CD14-positive monocyte (primary cell): ENCODE data around the gene FXYD5. TPM values are rescaled to one million over a fixed set of nuclear protein-coding genes. Genes with fewer than 3 reads are reported as not detected.
A peak's percentile ranks its signal among the peaks of the same experiment; 100 is the strongest.

ENCODE experiments used
- DNase-seq, 3 donors: peaks; one replicate each; pipeline ENCODE4 v3.0.0-alpha.2; 2011 to 2022
- H2AFZ ChIP-seq: 2 replicates; pipeline ENCODE4 v1.6.0; 2012; ENCODE audit warnings: mild to moderate bottlenecking, low read depth, low read length, inconsistent platforms; ENCODE audit not compliant: insufficient read depth, poor library complexity, severe bottlenecking
- H3K27ac ChIP-seq, 2 donors: 1 replicate in 1 of 2; 2 replicates in 1 of 2; pipeline ENCODE4 v1.5.1; 2012 to 2013; ENCODE audit warnings: low read length in 2 of 2, control low read depth in 1 of 2, inconsistent platforms in 1 of 2, low read depth in 1 of 2, mild to moderate bottlenecking in 1 of 2
- H3K27me3 ChIP-seq, 2 donors: one replicate each; pipeline versions ENCODE4 v1.6.0 to v1.6.1; 2011 to 2013; ENCODE audit warnings: low read length in 2 of 2; ENCODE audit not compliant: control insufficient read depth in 2 of 2, insufficient read depth in 2 of 2
- H3K36me3 ChIP-seq, 2 donors: replicated peaks in 1 of 2; 1 replicate in 1 of 2; 2 replicates in 1 of 2; pipeline versions ENCODE4 v1.5.1 to v1.6.1; 2012 to 2013; ENCODE audit warnings: low read length in 2 of 2, control low read depth in 1 of 2, inconsistent platforms in 1 of 2, mild to moderate bottlenecking in 1 of 2; ENCODE audit not compliant: insufficient read depth in 2 of 2, control insufficient read depth in 1 of 2
- H3K4me1 ChIP-seq, 2 donors: 1 replicate in 1 of 2; 2 replicates in 1 of 2; pipeline versions ENCODE4 v1.5.1 to v1.6.1; 2012 to 2013; ENCODE audit warnings: low read length in 2 of 2, control low read depth in 1 of 2, inconsistent platforms in 1 of 2, mild to moderate bottlenecking in 1 of 2, moderate library complexity in 1 of 2; ENCODE audit not compliant: insufficient read depth in 2 of 2, control insufficient read depth in 1 of 2
- H3K4me2 ChIP-seq: replicated peaks from 2 replicates; pipeline ENCODE3; 2012; ENCODE audit warnings: low read length, moderate library complexity, mild to moderate bottlenecking; ENCODE audit not compliant: poor library complexity, severe bottlenecking; ENCODE audit errors: extremely low read depth
- H3K4me3 ChIP-seq, 3 experiments: fragments of 200-600 bp in 1 of 3; sonication (generic) in 1 of 3; replicated peaks in 1 of 3; 1 replicate in 2 of 3; 2 replicates in 1 of 3; pipeline ENCODE4 v1.5.1; 2011 to 2013; ENCODE audit warnings: low read length in 3 of 3, mild to moderate bottlenecking in 3 of 3, control low read depth in 2 of 3, low read depth in 2 of 3, inconsistent platforms in 1 of 3, moderate library complexity in 1 of 3
- H3K79me2 ChIP-seq: 2 replicates; pipeline ENCODE4 v1.6.0; 2012; ENCODE audit warnings: mild to moderate bottlenecking, control low read depth, inconsistent platforms, low read length, moderate library complexity; ENCODE audit not compliant: insufficient read depth
- H3K9ac ChIP-seq: 2 replicates; pipeline ENCODE4 v1.6.0; 2017; ENCODE audit warnings: low read length, mild to moderate bottlenecking; ENCODE audit not compliant: insufficient read depth, poor library complexity, severe bottlenecking
- H3K9me3 ChIP-seq, 2 donors: replicated peaks in 1 of 2; 1 replicate in 1 of 2; 2 replicates in 1 of 2; pipeline versions ENCODE4 v1.5.1 to v1.6.1; 2012 to 2013; ENCODE audit warnings: low read length in 2 of 2, control low read depth in 1 of 2; ENCODE audit not compliant: control insufficient read depth in 1 of 2, insufficient read depth in 1 of 2
- H4K20me1 ChIP-seq: 2 replicates; pipeline ENCODE4 v1.6.0; 2012; ENCODE audit warnings: mild to moderate bottlenecking, low read length, control low read depth, moderate library complexity; ENCODE audit not compliant: insufficient read depth
- H3K27ac Mint-ChIP-seq, 7 donors: one replicate each; pipeline ENCODE4 v1.8.0; 2020; ENCODE audit warnings: mild to moderate bottlenecking in 7 of 7, mixed read lengths in 7 of 7, moderate library complexity in 6 of 7, inconsistent platforms in 2 of 7
- H3K27me3 Mint-ChIP-seq, 3 donors: one replicate each; pipeline ENCODE4 v1.8.0; 2021 to 2022; ENCODE audit warnings: low read depth in 3 of 3, mild to moderate bottlenecking in 3 of 3, mixed read lengths in 3 of 3, moderate library complexity in 3 of 3, inconsistent platforms in 1 of 3
- H3K36me3 Mint-ChIP-seq, 2 donors: one replicate each; pipeline ENCODE4 v1.8.0; 2020; ENCODE audit warnings: mixed read lengths in 2 of 2, inconsistent platforms in 1 of 2, mild to moderate bottlenecking in 1 of 2
- H3K4me1 Mint-ChIP-seq: one replicate; pipeline ENCODE4 v1.8.0; 2020; ENCODE audit warnings: mild to moderate bottlenecking, mixed read lengths
- H3K4me3 Mint-ChIP-seq, 2 donors: one replicate each; pipeline ENCODE4 v1.8.0; 2020; ENCODE audit warnings: mild to moderate bottlenecking in 2 of 2, mixed read lengths in 2 of 2, moderate library complexity in 1 of 2
- H3K9me3 Mint-ChIP-seq, 7 donors: one replicate each; pipeline ENCODE4 v1.8.0; 2020 to 2022; ENCODE audit warnings: mixed read lengths in 7 of 7, mild to moderate bottlenecking in 6 of 7, moderate library complexity in 6 of 7, inconsistent platforms in 2 of 7
- CTCF ChIP-seq: fragments of 200-600 bp; IDR thresholded peaks from one replicate; pipeline ENCODE4 v1.8.0; 2022; ENCODE audit warnings: antibody characterized with exemption, mild to moderate bottlenecking
- WGBS: methylation state at CpG from one replicate; pipeline ENCODE4 v1.1.5; 2013; ENCODE audit warnings: missing lambda C conversion rate; ENCODE audit not compliant: insufficient coverage; 5-methylcytosine and 5-hydroxymethylcytosine counted together
- intact Hi-C, 2 donors: fragments of 100-400 bp; cut with micrococcal nuclease; formaldehyde crosslinking; loops; one replicate each; pipeline versions ENCODE4 v1.15.0 to v1.15.1; 2023
- polyA plus RNA-seq, 3 donors: library from polyadenylated mRNA; depleted of rRNA in 1 of 3; unstranded in 2 of 3; stranded (reverse) in 1 of 3; fragments of 300-500 nt in 2 of 3; fragments of >200 nt in 1 of 3; fragmentation: Illumina TruSeq in 2 of 3; gene quantifications; 1 replicate in 2 of 3; 2 replicates in 1 of 3; pipeline ENCODE4 v1.2.3, GENCODE V29; 2012 to 2021

Gene FXYD5
- polyA plus RNA-seq, 3 donors: 204 to 673 (median 312) TPM

GRCh38 chr19:35119091-35119490 lies 35.4 kb upstream of the FXYD5 start:
- Histone ChIP-seq H2AFZ (peak overlapping the region; percentile 8), H3K27ac (no peak overlapping the region), H4K20me1 (no peaks in the 10 kb centered on the region), H3K9ac (no peak overlapping the region), H3K27me3 (no peaks in the 10 kb centered on the region), H3K4me1 (peaks cover 28 to 38% of the 10 kb centered on the region in 2 donors), H3K4me3 (no peak overlapping the region), H3K79me2 (no peaks in the 10 kb centered on the region), H3K4me2 (no peak overlapping the region), H3K36me3 (no peaks in the 10 kb centered on the region), H3K9me3 (no peaks in the 10 kb centered on the region)
- peaks cover 39% of the 10 kb centered on the region for H3K4me1 Mint-ChIP-seq
- intact Hi-C loops: no loop called here
- peaks cover 8 to 23% (median 19%) of the 10 kb centered on the region in 3 donors for H3K27me3 Mint-ChIP-seq
- H3K27ac Mint-ChIP-seq: peak overlapping the region in 1 of 7 donors; percentile 61
- no peak for TF ChIP-seq CTCF
- 28% methylated on average over 9 of the region's 14 CpGs for WGBS
- peak overlapping the region in 1 of 2 donors; percentile 4 for H3K4me3 Mint-ChIP-seq
- peaks cover 0 to 2% (median 0%) of the 10 kb centered on the region in 7 donors for H3K9me3 Mint-ChIP-seq
- H3K36me3 Mint-ChIP-seq: no peaks in the 10 kb centered on the region
- no peak for DNase-seq

GRCh38 chr19:35119578-35120155 lies 34.9 kb upstream of the FXYD5 start:
- H3K4me1 Mint-ChIP-seq: peaks cover 41% of the 10 kb centered on the region
- H4K20me1 ChIP-seq: no peaks in the 10 kb centered on the region
- peaks cover 0 to 2% (median 0%) of the 10 kb centered on the region in 7 donors for H3K9me3 Mint-ChIP-seq
- peaks cover 31 to 39% of the 10 kb centered on the region in 2 donors for H3K4me1 ChIP-seq
- intact Hi-C loops: no loop called here
- no peaks in the 10 kb centered on the region for H3K9me3 ChIP-seq
- H3K4me3 ChIP-seq: no peak overlapping the region
- no peak overlapping the region for H3K9ac ChIP-seq
- H3K4me3 Mint-ChIP-seq: no peak overlapping the region
- H3K27me3 ChIP-seq: no peaks in the 10 kb centered on the region
- H3K79me2 ChIP-seq: no peaks in the 10 kb centered on the region
- peaks cover 8 to 23% (median 19%) of the 10 kb centered on the region in 3 donors for H3K27me3 Mint-ChIP-seq
- TF ChIP-seq CTCF: no peak
- H2AFZ ChIP-seq: peak overlapping the region; percentile 8
- H3K27ac Mint-ChIP-seq: peak overlapping the region in 3 of 7 donors; percentile 19 to 80 (median 74)
- no peaks in the 10 kb centered on the region for H3K36me3 ChIP-seq
- DNase-seq: peak in 1 of 3 donors; percentile 27
- H3K27ac ChIP-seq: no peak overlapping the region
- no peaks in the 10 kb centered on the region for H3K36me3 Mint-ChIP-seq
- 70% methylated on average over 7 of the region's 9 CpGs for WGBS
- H3K4me2 ChIP-seq: no peak overlapping the region
